Fibroblast of pulmonary artery (primary cell): ENCODE measurements around the gene ADAMTSL1.

ENCODE experiments used
- DNase-seq: peaks from one replicate; pipeline ENCODE4 v3.0.0-alpha.2; 2010; ENCODE audit warnings: low read depth
- H3K4me3 ChIP-seq: replicated peaks from 2 replicates; pipeline ENCODE4 v1.5.1; 2011; ENCODE audit warnings: low read depth, mild to moderate bottlenecking, control low read depth, low read length, moderate library complexity
- TF ChIP-seq, protein P1 (sequence below): IDR thresholded peaks from 2 replicates; pipeline ENCODE4 v1.5.1; 2011; ENCODE audit warnings: mild to moderate bottlenecking, control low read depth, low read length, inconsistent platforms; ENCODE audit errors: missing control alignments

Gene ADAMTSL1

DNA sequence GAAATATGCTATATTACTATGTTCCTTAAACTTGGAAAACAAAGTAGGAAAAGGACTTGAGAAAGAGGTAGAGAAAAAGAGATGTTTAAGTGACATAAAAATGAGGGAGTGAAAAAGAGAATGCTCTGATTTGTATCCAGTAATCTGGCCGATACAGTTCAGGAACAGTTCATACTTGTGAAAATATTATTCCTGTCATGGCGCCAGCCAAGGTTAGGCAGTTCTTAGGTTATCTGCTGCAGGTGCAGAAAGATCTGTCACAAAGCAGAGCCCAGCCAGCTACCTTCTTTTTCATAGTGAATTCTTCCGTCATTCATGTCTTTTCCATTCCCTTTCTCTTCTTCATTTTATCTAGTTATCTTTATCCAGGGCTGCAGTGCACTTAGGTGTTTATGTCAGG, 256.3 kb downstream of the ADAMTSL1 start:
- H3K4me3 ChIP-seq, result no peak overlapping the region
- DNase-seq, result no peak
- TF ChIP-seq, protein P1, sequence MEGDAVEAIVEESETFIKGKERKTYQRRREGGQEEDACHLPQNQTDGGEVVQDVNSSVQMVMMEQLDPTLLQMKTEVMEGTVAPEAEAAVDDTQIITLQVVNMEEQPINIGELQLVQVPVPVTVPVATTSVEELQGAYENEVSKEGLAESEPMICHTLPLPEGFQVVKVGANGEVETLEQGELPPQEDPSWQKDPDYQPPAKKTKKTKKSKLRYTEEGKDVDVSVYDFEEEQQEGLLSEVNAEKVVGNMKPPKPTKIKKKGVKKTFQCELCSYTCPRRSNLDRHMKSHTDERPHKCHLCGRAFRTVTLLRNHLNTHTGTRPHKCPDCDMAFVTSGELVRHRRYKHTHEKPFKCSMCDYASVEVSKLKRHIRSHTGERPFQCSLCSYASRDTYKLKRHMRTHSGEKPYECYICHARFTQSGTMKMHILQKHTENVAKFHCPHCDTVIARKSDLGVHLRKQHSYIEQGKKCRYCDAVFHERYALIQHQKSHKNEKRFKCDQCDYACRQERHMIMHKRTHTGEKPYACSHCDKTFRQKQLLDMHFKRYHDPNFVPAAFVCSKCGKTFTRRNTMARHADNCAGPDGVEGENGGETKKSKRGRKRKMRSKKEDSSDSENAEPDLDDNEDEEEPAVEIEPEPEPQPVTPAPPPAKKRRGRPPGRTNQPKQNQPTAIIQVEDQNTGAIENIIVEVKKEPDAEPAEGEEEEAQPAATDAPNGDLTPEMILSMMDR, result no peak

DNA sequence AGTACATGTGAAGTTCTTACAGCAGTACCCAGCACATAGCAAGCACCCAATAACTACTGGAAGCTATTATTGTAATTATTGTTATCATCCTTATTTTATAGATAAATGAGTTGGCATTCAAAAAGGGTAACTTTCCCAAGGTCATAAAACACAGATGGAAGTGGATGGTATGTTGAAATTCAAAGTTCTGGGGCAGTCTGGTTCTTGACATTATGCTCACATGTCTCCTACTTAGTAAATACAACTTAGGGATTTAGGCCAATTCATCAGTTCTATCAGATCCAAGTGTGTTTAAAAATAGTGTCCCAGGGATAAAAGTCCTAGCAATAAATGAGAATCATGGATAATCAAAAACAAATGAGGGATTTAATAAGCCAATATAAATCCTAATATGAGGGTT, 265.2 kb downstream of the ADAMTSL1 start:
- TF ChIP-seq, protein P1, result no peak
- no peak for DNase-seq
- H3K4me3 ChIP-seq, result no peak overlapping the region

- DNase-seq, result no peak
- H3K4me3 ChIP-seq, result no peak overlapping the region
- TF ChIP-seq, protein P1, result no peak
Measured at GRCh38 chr9:18739641-18740318, 265.8 kb downstream of the ADAMTSL1 start.

DNA sequence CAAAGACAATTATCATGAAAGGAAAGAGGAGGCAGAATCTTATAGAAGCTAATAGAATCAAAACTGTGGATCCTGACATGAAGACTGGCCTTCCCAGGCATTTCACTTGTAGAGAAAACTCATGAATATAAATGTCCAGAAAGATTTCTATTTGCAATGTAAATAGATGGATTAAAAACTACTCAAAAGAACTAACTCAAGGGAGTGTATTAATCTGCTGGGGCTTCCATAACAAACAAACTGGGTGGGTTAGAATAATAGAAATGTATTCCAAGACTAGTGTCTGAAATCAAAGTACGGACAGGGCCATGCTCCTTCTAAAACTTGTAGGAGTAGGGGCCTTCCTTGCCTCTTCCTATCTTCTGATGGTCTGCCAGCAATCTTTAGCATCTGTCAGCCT, 267.4 kb downstream of the ADAMTSL1 start:
- no peak for DNase-seq
- TF ChIP-seq, protein P1, result no peak
- no peak overlapping the region for H3K4me3 ChIP-seq

GRCh38 chr9:18741945-18742344, 268.0 kb downstream of the ADAMTSL1 start:
- H3K4me3 ChIP-seq, result no peak overlapping the region
- DNase-seq, result no peak
- TF ChIP-seq, protein P1, result no peak

DNA sequence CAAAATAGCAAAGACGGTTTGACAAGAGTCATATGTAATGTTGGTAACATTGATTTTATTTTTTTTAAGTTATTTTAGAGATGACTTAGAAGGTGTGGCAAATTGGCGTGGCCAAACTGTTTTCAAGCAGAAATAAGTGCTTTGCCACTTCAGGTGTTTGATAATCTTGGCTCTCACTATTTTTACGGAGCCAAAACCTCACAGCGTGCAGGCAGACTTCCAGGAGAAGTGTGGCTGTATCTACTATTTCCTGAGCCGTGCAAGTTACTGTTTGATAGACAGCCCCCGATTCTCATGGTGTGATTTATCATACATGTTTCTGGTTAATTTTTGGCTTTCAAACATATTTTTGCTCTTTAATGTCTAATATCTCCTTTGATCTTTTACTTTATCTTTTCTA, 269.5 kb downstream of the ADAMTSL1 start:
- H3K4me3 ChIP-seq, result no peak overlapping the region
- TF ChIP-seq, protein P1, result no peak
- no peak for DNase-seq

GRCh38 chr9:18743971-18744370, 270.0 kb downstream of the ADAMTSL1 start:
- TF ChIP-seq, protein P1, result no peak
- DNase-seq, result peak; percentile 26

More at GRCh38 chr9:18743971-18744370, 270.0 kb downstream of the ADAMTSL1 start:
- no peak overlapping the region for H3K4me3 ChIP-seq
